ENCODE data around the gene MTHFSD.

DNA sequence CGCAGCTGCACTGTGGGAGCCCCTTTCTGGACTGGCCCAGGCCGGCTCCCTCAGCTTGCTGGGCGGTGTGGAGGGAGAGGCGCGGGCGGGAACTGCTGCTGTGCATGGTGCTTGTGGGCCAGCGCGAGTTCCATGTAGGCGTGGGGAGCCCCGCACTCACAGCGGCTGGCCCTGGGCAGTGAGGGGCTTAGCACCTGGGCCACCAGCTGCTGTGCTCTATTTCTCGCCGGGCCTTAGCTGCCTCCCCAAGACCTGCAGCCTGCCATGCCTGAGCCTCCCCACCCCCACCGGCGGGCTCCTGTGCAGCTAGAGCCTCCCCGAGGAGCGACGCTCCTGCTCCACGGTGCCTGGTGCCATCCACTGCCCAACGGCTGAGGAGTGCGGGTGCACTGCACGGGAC lies 1.7 kb downstream of the MTHFSD start:
- TF ChIP-seq POLR2A (IDR thresholded peaks at IDR 0.05; ENCODE audit: low read length) (no peak), GATA1 (IDR thresholded peaks at IDR 0.05; ENCODE audit: low read depth, low read length) (no peak)

Data from erythroblast (primary cell).